HCT116 (cell line): ENCODE results near the gene PROM2. TPM values are rescaled to one million over a fixed set of nuclear protein-coding genes. Genes with fewer than 3 reads are reported as not detected.

Source experiments
- ATAC-seq: fragments of 200-7000 bp; cut with Tn5 transposase; 2 replicates; pipeline ENCODE4 v1.9.1; 2020; ENCODE audit warnings: mild to moderate bottlenecking, moderate library complexity
- BruUV-seq: library from RNA; stranded (reverse); fragments of 400-500 nt; replicated peaks from 2 replicates; lab custom pipeline; 2021; lab: Mats Ljungman, UMichigan
- CTCF ChIA-PET: fragments of 300-600 bp; sonication (Branson Sonifier 250); formaldehyde crosslinking; loops from one replicate; lab custom pipeline; 2021; ENCODE audit warnings: antibody characterized with exemption; lab: Charles Lee
- POLR2A ChIA-PET: fragments of 300-600, 350-600 bp; sonication (Branson Sonifier 250); formaldehyde crosslinking; loops from one replicate; lab custom pipeline; 2021; ENCODE audit warnings: antibody characterized with exemption; lab: Charles Lee
- RAD21 ChIA-PET, 2 experiments: fragments of 300-600 bp; sonication (Branson Sonifier 250); formaldehyde crosslinking; loops; one replicate each; lab custom pipeline; 2023; ENCODE audit warnings: low total read pairs in 2 of 2; ENCODE audit not compliant: uncharacterized antibody in 2 of 2, unreplicated experiment in 2 of 2, low non-redundant PET in 1 of 2; lab: Charles Lee
- DNase-seq: peaks from one replicate; pipeline ENCODE4 v3.0.0-alpha.2; 2010; ENCODE audit warnings: low read depth, low spot score
- H2AFZ ChIP-seq: fragments of 200-600 bp; shearing (Covaris generic), sonication (generic); 2 replicates; pipeline ENCODE4 v1.6.1; 2017; ENCODE audit warnings: low read depth, mixed run types, mixed read lengths, antibody characterized with exemption, low read length; ENCODE audit not compliant: poor library complexity, severe bottlenecking
- H3K27ac ChIP-seq: 2 replicates; pipeline ENCODE4 v1.5.1; 2012; ENCODE audit warnings: low read depth, low read length
- H3K27me3 ChIP-seq: fragments of 200-600 bp; sonication (generic); 2 replicates; pipeline ENCODE4 v1.6.1; 2016; ENCODE audit warnings: mixed run types, low read length, mixed read lengths; ENCODE audit not compliant: insufficient read depth
- H3K36me3 ChIP-seq, 2 experiments: fragments of 200-500 bp in 1 of 2; fragments of 200-600 bp in 1 of 2; sonication (Bioruptor generic) in 1 of 2; sonication (generic) in 1 of 2; 2 replicates each; pipeline versions ENCODE4 v1.5.1 to v1.6.1; 2014 to 2016; ENCODE audit warnings: low read length in 2 of 2, inconsistent platforms in 1 of 2, mixed read lengths in 1 of 2, mixed run types in 1 of 2; ENCODE audit not compliant: insufficient read depth in 2 of 2, control insufficient read depth in 1 of 2
- H3K4me1 ChIP-seq, 2 experiments: fragments of 200-600 bp in 1 of 2; sonication (generic) in 1 of 2; 2 replicates each; pipeline versions ENCODE4 v1.5.1 to v1.6.1; 2012 to 2017; ENCODE audit warnings: low read length in 2 of 2, inconsistent platforms in 1 of 2, mild to moderate bottlenecking in 1 of 2, mixed read lengths in 1 of 2, mixed run types in 1 of 2, moderate library complexity in 1 of 2; ENCODE audit not compliant: insufficient read depth in 2 of 2, control insufficient read depth in 1 of 2
- H3K4me2 ChIP-seq: fragments of 200-600 bp; sonication (generic); 2 replicates; pipeline ENCODE4 v1.6.1; 2017; ENCODE audit warnings: mixed run types, low read length, mixed read lengths
- H3K4me3 ChIP-seq, 2 experiments: fragments of 200-600 bp in 1 of 2; sonication (generic) in 1 of 2; replicated peaks in 1 of 2; 2 replicates each; pipeline ENCODE4 v1.5.1; 2011 to 2016; ENCODE audit warnings: low read length in 2 of 2, control low read depth in 1 of 2, low read depth in 1 of 2, mild to moderate bottlenecking in 1 of 2, mixed read lengths in 1 of 2, mixed run types in 1 of 2
- H3K79me2 ChIP-seq: fragments of 200-600 bp; sonication (generic); 2 replicates; pipeline ENCODE4 v1.6.1; 2017; ENCODE audit warnings: mild to moderate bottlenecking, mixed run types, low read length, moderate library complexity, mixed read lengths; ENCODE audit not compliant: insufficient read depth
- H3K9ac ChIP-seq: fragments of 200-600 bp; sonication (generic); 2 replicates; pipeline ENCODE4 v1.6.1; 2016; ENCODE audit warnings: low read length, mixed read lengths
- H3K9me2 ChIP-seq: fragments of 200-600 bp; sonication (generic), shearing (Covaris generic); 2 replicates; pipeline ENCODE4 v1.6.1; 2017; ENCODE audit warnings: mixed run types, mild to moderate bottlenecking, moderate library complexity; ENCODE audit not compliant: insufficient read depth
- H3K9me3 ChIP-seq, 2 experiments: fragments of 200-500 bp in 1 of 2; fragments of 200-600 bp in 1 of 2; sonication (Bioruptor generic) in 1 of 2; sonication (generic) in 1 of 2; 2 replicates each; pipeline ENCODE4 v1.6.1; 2014 to 2017; ENCODE audit warnings: low read length in 2 of 2, mixed read lengths in 2 of 2, inconsistent platforms in 1 of 2, low read depth in 1 of 2, mild to moderate bottlenecking in 1 of 2, mixed run types in 1 of 2, moderate library complexity in 1 of 2; ENCODE audit not compliant: control insufficient read depth in 1 of 2, insufficient read depth in 1 of 2
- H4K20me1 ChIP-seq: fragments of 200-600 bp; sonication (generic), shearing (Covaris generic); 2 replicates; pipeline ENCODE4 v1.6.1; 2017; ENCODE audit warnings: mixed run types, mild to moderate bottlenecking, moderate library complexity; ENCODE audit not compliant: insufficient read depth
- ATF3 ChIP-seq: IDR thresholded peaks from 2 replicates; pipeline ENCODE4 v1.6.1; 2012
- MAX ChIP-seq: IDR thresholded peaks from 2 replicates; pipeline ENCODE4 v1.6.1; 2012
- RAD21 ChIP-seq: IDR thresholded peaks from 2 replicates; pipeline ENCODE4 v1.6.1; 2012; ENCODE audit warnings: low read depth, mild to moderate bottlenecking
- REST ChIP-seq: IDR thresholded peaks from 2 replicates; pipeline ENCODE4 v1.6.1; 2012; ENCODE audit warnings: low read depth
- SIN3A ChIP-seq: IDR thresholded peaks from 2 replicates; pipeline ENCODE4 v1.6.1; 2012; ENCODE audit warnings: low read depth
- YY1 ChIP-seq: IDR thresholded peaks from 2 replicates; pipeline ENCODE4 v1.6.1; 2011; ENCODE audit warnings: low read length, low read depth, moderate library complexity, mild to moderate bottlenecking; ENCODE audit not compliant: insufficient replicate concordance; ENCODE audit errors: extremely low read depth
- ZBTB33 ChIP-seq: IDR thresholded peaks from 2 replicates; pipeline ENCODE4 v1.6.1; 2011; ENCODE audit warnings: mild to moderate bottlenecking, low read length, moderate library complexity; ENCODE audit not compliant: insufficient replicate concordance; ENCODE audit errors: extremely low read depth
- ZFX ChIP-seq: fragments of 450-650 bp; IDR thresholded peaks from 2 replicates; pipeline ENCODE4 v1.6.1; 2017
- intact Hi-C: fragments of 100-400 bp; cut with micrococcal nuclease; formaldehyde crosslinking; loops from 2 replicates; pipeline ENCODE4 v1.10.0; 2022
- total RNA-seq: library from RNA; stranded (reverse); gene quantifications from one replicate; pipeline ENCODE4 v1.2.1, GENCODE V29; 2021; ENCODE audit not compliant: unreplicated experiment

The PROM2 gene
- total RNA-seq, 1 experiment from 2014 or later: 11.9 TPM

GRCh38 chr2:95283562-95283961 is 9.3 kb downstream of the PROM2 start:
- no peak overlapping the region for H3K4me3 ChIP-seq
- no peak overlapping the region for H2AFZ ChIP-seq
- H3K36me3 ChIP-seq: no peaks in the 10 kb centered on the region
- ChIA-PET POLR2A (no interaction called here), RAD21 (no interaction called here), CTCF (no interaction called here)
- no peaks in the 10 kb centered on the region for H3K27me3 ChIP-seq
- ATAC-seq (no peak), DNase-seq (no peak)
- intact Hi-C loops: no loop called here
- no peak overlapping the region for H3K27ac ChIP-seq
- BruUV-seq: no TSS peak
- peaks cover 0 to 3% of the 10 kb centered on the region in 2 experiments; a peak in 2 of 4 replicates for H3K4me1 ChIP-seq
- H3K79me2 ChIP-seq: no peaks in the 10 kb centered on the region
- TF ChIP-seq ZBTB33: no peak
- no peak for TF ChIP-seq ZFX
- no peak for TF ChIP-seq MAX
- TF ChIP-seq REST: no peak
- TF ChIP-seq RAD21: no peak
- no peak for TF ChIP-seq ATF3
- TF ChIP-seq YY1: no peak
- TF ChIP-seq SIN3A: no peak
- no peak overlapping the region for H3K4me2 ChIP-seq
- H3K9me3 ChIP-seq: no peaks in the 10 kb centered on the region
- no peaks in the 10 kb centered on the region for H4K20me1 ChIP-seq
- H3K9me2 ChIP-seq: no peaks in the 10 kb centered on the region
- no peak overlapping the region for H3K9ac ChIP-seq
